Tibial nerve (tissue), 4 donors: ENCODE results near the gene ANO10. TPM values are rescaled to one million over a fixed set of nuclear protein-coding genes. Genes with fewer than 3 reads are reported as not detected.
"Not testable (repeated sequence)": the region's sequence is repeated elsewhere in the genome, so short reads cannot be mapped to it uniquely, and the experiment has no call there.

Experiments used
- DNase-seq, 2 donors: peaks; one replicate each; pipeline ENCODE4 v3.0.0-alpha.2; 2019; ENCODE audit warnings: low spot score in 2 of 2
- H3K27ac ChIP-seq, 4 donors: fragments of 200-600 bp; sonication (generic) in 3 of 4; one replicate each; pipeline ENCODE4 v1.5.1; 2017 to 2019; ENCODE audit warnings: mild to moderate bottlenecking in 1 of 4
- H3K27me3 ChIP-seq, 2 donors: fragments of 200-600 bp; sonication (generic) in 1 of 2; one replicate each; pipeline versions ENCODE4 v1.5.1 to v1.6.0; 2017 to 2019
- H3K36me3 ChIP-seq, 3 donors: fragments of 200-600 bp; sonication (generic); one replicate each; pipeline ENCODE4 v1.5.1; 2018 to 2019
- H3K4me1 ChIP-seq, 4 donors: fragments of 200-600 bp; sonication (generic) in 3 of 4; one replicate each; pipeline ENCODE4 v1.5.1; 2017 to 2019
- H3K4me3 ChIP-seq, 4 donors: fragments of 200-600 bp; sonication (generic) in 3 of 4; one replicate each; pipeline ENCODE4 v1.5.1; 2017 to 2019; ENCODE audit warnings: mild to moderate bottlenecking in 1 of 4, moderate library complexity in 1 of 4
- H3K9me3 ChIP-seq, 4 donors: fragments of 200-600 bp; sonication (generic) in 3 of 4; one replicate each; pipeline ENCODE4 v1.5.1; 2017 to 2019
- CTCF ChIP-seq, 5 experiments: fragments of 200-600 bp in 3 of 5; fragments of 450-650 bp in 2 of 5; sonication (generic) in 3 of 5; IDR thresholded peaks; one replicate each; pipeline ENCODE4 v1.5.1; 2016 to 2019; ENCODE audit warnings: antibody characterized with exemption in 5 of 5, mild to moderate bottlenecking in 3 of 5, moderate library complexity in 2 of 5
- EP300 ChIP-seq, 2 donors: sonication (generic); formaldehyde crosslinking; IDR thresholded peaks; one replicate each; pipeline ENCODE4 v1.6.1; 2017; ENCODE audit warnings: antibody characterized with exemption in 2 of 2, mild to moderate bottlenecking in 1 of 2
- POLR2A ChIP-seq, 2 donors: fragments of 450-650 bp; IDR thresholded peaks; one replicate each; pipeline ENCODE4 v1.6.1; 2017; ENCODE audit warnings: antibody characterized with exemption in 2 of 2, mild to moderate bottlenecking in 2 of 2, moderate library complexity in 2 of 2
- WGBS, 2 donors: methylation state at CpG; one replicate each; pipeline ENCODE4 v1.1.5; 2018; 5-methylcytosine and 5-hydroxymethylcytosine counted together
- total RNA-seq, 4 donors: library from RNA; depleted of rRNA; stranded (reverse); fragments of >200 nt; gene quantifications; one replicate each; pipeline ENCODE4 v1.1.0, GENCODE V29; 2016

The ANO10 gene, protein sequence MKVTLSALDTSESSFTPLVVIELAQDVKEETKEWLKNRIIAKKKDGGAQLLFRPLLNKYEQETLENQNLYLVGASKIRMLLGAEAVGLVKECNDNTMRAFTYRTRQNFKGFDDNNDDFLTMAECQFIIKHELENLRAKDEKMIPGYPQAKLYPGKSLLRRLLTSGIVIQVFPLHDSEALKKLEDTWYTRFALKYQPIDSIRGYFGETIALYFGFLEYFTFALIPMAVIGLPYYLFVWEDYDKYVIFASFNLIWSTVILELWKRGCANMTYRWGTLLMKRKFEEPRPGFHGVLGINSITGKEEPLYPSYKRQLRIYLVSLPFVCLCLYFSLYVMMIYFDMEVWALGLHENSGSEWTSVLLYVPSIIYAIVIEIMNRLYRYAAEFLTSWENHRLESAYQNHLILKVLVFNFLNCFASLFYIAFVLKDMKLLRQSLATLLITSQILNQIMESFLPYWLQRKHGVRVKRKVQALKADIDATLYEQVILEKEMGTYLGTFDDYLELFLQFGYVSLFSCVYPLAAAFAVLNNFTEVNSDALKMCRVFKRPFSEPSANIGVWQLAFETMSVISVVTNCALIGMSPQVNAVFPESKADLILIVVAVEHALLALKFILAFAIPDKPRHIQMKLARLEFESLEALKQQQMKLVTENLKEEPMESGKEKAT
- 10 to 100 TPM; 19.4 to 28.8 (median 21.2) TPM for total RNA-seq

DNA sequence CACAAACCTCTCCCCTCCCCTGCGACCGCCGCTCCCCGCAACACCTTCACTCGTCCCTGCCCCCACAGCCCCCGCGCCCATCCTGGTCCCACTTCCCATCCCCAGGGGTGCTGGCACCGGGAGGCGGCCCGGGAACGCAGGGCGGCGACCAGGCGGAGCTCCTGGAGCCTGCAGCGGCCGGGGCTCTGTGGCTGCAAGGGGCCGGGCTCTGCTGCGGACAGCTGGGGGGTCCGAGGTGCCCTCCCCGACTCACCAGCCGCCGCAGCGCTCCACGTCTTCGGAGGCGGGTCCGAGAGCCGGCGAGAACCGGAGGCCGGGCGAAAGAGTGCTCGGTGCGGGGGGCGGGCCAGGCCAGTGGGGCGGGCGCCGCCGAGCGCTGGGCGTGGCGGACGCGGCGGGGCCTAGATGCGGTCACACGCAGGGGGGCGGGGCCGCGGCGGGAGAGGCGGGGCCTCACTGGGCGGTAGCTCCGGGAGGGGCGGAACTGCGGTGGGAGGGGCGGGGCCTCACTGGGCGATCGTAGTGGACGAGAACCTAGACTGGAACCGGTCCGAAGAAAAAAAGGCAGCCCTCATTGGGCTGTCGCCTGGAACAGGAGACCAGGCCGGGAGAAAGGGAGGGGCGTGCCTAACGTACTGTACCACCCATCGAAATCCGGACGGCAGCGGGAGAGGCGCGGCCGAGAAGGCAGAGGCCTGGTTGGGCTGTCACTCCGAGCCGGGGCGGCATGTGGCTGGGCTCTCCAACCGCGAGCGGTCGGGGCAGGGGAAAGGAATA is at the start of gene ANO10:
ANO10 (minus strand) TSS at position 356 of the 777 bp plus-strand sequence. CDS start 16,159 bp downstream, outside the sequence.
- H3K4me1 ChIP-seq = peaks cover 0 to 18% (median 3%) of the 10 kb centered on the region in 4 donors
- TF ChIP-seq EP300 (IDR thresholded peaks at IDR 0.05) (peak; percentile 23 to 95), CTCF (IDR thresholded peaks at IDR 0.05) (no peak), POLR2A (IDR thresholded peaks at IDR 0.05) (peak; percentile 63 to 87)
- WGBS, 2 donors = 0 to 1% methylated on average over 57 to 64 of the region's 80 CpGs
- H3K4me3 ChIP-seq = peak within 1 kb of the TSS; percentile 75 to 94 (median 83)
- H3K27ac ChIP-seq = peak within 1 kb of the TSS; percentile 87 to 94 (median 92)
- H3K27me3 ChIP-seq = no peaks in the 10 kb centered on the region
- H3K9me3 ChIP-seq = no peaks in the 10 kb centered on the region
- no peaks in the 10 kb centered on the region for H3K36me3 ChIP-seq
- DNase-seq = peak; percentile 94 to 95

GRCh38 chr3:43670635-43671522 is 49.1 kb upstream of the ANO10 start:
- no peaks in the 10 kb centered on the region for H3K27me3 ChIP-seq
- no peaks in the 10 kb centered on the region for H3K36me3 ChIP-seq
- H3K4me3 ChIP-seq = no peak overlapping the region
- H3K9me3 ChIP-seq = no peaks in the 10 kb centered on the region
- H3K27ac ChIP-seq = no peak overlapping the region
- no peak for DNase-seq
- WGBS, 2 donors = 89 to 93% methylated on average over 5 of the region's 5 CpGs
- H3K4me1 ChIP-seq = no peaks in the 10 kb centered on the region
- no peak for TF ChIP-seq POLR2A (IDR thresholded peaks at IDR 0.05)
- TF ChIP-seq EP300 (IDR thresholded peaks at IDR 0.05) = no peak
- no peak for TF ChIP-seq CTCF (IDR thresholded peaks at IDR 0.05)

- not testable (repeated sequence) for H3K27me3 ChIP-seq, H3K36me3 ChIP-seq, DNase-seq, H3K27ac ChIP-seq, H3K4me1 ChIP-seq, H3K4me3 ChIP-seq
- peaks cover 0 to 24% (median 0%) of the 10 kb centered on the region in 4 donors for H3K9me3 ChIP-seq
- WGBS, 2 donors = 98 to 100% methylated on average over 3 of the region's 3 CpGs
Observed at GRCh38 chr3:43665011-43665410, 43.2 kb upstream of the ANO10 start.

DNA sequence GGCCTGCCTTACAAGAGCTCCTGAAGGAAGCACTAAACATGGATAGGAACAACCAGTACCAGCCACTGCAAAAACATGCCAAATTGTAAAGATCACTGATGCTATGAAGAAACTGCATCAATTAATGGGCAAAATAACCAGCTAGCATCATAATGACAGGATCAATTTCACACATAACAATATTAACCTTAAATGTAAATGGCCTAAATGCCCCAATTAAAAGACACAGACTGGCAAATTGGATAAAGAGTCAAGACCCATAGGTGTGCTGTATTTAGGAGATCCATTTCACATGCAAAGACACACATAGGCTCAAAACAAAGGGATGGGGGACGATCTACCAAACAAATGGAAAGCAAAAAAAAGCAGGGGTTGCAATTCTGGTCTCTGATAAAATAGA is 39.6 kb upstream of the ANO10 start:
- not testable (repeated sequence) for DNase-seq, H3K27ac ChIP-seq, H3K4me1 ChIP-seq, H3K4me3 ChIP-seq, H3K27me3 ChIP-seq, H3K36me3 ChIP-seq
- peaks cover 0 to 24% (median 0%) of the 10 kb centered on the region in 4 donors for H3K9me3 ChIP-seq
- WGBS, 2 donors = 86 to 90% methylated on average over 1 of the region's 1 CpG

DNA sequence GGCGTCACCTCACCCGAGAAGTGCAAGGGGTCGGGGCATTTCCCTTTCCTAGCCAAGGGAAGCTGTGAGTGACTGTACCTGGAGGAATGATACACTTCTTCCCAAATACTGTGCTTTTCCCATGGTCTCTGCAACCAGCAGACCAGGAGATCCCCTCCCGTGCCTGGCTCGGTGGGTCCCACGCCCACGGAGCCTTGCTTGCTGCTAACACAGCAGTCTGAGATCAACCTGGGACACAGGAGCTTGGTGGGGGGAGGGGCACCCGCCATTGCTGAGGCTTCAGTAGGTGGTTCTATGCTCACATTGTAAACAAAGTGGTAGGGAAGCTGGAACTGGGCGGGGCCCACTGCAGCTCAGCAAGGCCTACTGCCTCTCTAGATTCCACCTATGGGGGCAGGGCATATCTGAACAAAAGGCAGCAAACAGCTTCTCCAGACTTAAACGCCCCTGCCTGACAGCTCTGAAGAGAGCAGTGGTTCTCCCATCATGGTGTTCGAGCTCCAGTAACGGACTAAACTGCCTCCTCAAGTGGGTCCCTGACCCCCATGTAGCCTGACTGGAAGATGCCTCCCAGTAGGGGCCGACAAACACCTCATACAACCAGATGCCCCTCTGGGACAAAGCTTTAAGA is 37.6 kb upstream of the ANO10 start:
- H3K36me3 ChIP-seq = no peaks in the 10 kb centered on the region
- no peak for DNase-seq
- H3K27ac ChIP-seq = no peak overlapping the region
- WGBS, 2 donors = 88 to 90% methylated on average over 9 to 13 of the region's 13 CpGs
- H3K4me1 ChIP-seq = no peaks in the 10 kb centered on the region
- H3K4me3 ChIP-seq = no peak overlapping the region
- H3K27me3 ChIP-seq = no peaks in the 10 kb centered on the region
- TF ChIP-seq CTCF (IDR thresholded peaks at IDR 0.05) = no peak
- TF ChIP-seq EP300 (IDR thresholded peaks at IDR 0.05) = no peak
- H3K9me3 ChIP-seq = peaks cover 0 to 17% (median 0%) of the 10 kb centered on the region in 4 donors

DNA sequence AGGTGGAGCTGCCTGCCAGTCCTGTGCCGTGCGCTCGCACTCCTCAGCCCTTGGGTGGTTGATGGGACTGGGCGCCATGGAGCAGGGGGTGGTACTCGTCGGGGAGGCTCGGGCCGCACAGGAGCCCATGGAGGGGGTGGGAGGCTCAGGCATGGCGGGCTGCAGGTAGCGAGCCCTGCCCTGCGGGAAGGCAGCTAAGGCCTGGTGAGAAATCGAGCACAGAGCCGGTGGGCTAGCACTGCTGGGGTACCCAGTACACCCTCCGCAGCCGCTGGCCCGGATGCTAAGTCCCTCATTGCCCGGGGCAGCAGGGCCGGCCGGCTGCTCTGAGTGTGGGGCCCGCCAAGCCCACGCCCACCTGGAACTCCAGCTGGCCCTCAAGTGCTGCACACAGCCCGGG is 34.6 kb upstream of the ANO10 start:
- H3K27ac ChIP-seq, H3K36me3 ChIP-seq, H3K4me1 ChIP-seq, H3K9me3 ChIP-seq, DNase-seq, H3K4me3 ChIP-seq, H3K27me3 ChIP-seq: not testable (repeated sequence)
- WGBS, 2 donors = 92 to 96% methylated on average over 15 to 20 of the region's 22 CpGs
